ENCODE measurements around the gene ALG11. TPM values are rescaled to one million over a fixed set of nuclear protein-coding genes. Genes with fewer than 3 reads are reported as not detected.
"Not testable (repeated sequence)": the region's sequence is repeated elsewhere in the genome, so short reads cannot be mapped to it uniquely, and the experiment has no call there.

The ALG11 gene
- total RNA-seq, 1 donor from 2014 or later = 45.5 TPM

DNA sequence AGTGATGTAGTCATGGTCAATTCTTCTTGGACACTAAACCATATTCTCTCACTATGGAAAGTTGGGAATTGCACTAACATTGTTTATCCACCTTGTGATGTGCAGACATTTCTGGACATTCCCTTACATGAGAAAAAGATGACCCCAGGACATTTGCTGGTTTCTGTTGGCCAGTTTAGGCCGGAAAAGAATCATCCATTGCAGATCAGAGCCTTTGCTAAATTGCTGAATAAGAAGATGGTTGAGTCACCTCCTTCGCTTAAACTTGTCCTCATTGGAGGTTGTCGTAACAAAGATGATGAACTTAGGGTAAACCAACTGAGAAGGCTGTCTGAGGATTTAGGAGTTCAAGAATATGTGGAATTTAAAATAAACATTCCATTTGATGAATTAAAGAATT lies 12.3 kb downstream of the ALG11 start, which contains the start of gene UTP14C:
UTP14C (plus strand) TSS at position 211 of the 400 bp plus-strand sequence. CDS start 4,114 bp downstream, outside the sequence.
- no peak within 1 kb of the TSS for H3K27ac Mint-ChIP-seq
- H3K4me1 Mint-ChIP-seq (ENCODE audit: unreplicated experiment) = no peaks in the 10 kb centered on the region
- DNase-seq (ENCODE audit: extremely low spot score, unreplicated experiment) = no peak
- peaks cover 76% of the 10 kb centered on the region for H3K36me3 Mint-ChIP-seq
- no peaks in the 10 kb centered on the region for H3K27me3 Mint-ChIP-seq
- peaks cover 16% of the 10 kb centered on the region for H3K9me3 Mint-ChIP-seq
- TF ChIP-seq, protein P1, sequence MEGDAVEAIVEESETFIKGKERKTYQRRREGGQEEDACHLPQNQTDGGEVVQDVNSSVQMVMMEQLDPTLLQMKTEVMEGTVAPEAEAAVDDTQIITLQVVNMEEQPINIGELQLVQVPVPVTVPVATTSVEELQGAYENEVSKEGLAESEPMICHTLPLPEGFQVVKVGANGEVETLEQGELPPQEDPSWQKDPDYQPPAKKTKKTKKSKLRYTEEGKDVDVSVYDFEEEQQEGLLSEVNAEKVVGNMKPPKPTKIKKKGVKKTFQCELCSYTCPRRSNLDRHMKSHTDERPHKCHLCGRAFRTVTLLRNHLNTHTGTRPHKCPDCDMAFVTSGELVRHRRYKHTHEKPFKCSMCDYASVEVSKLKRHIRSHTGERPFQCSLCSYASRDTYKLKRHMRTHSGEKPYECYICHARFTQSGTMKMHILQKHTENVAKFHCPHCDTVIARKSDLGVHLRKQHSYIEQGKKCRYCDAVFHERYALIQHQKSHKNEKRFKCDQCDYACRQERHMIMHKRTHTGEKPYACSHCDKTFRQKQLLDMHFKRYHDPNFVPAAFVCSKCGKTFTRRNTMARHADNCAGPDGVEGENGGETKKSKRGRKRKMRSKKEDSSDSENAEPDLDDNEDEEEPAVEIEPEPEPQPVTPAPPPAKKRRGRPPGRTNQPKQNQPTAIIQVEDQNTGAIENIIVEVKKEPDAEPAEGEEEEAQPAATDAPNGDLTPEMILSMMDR (conservative IDR thresholded peaks at IDR 0.05) = no peak
- H3K4me3 Mint-ChIP-seq = no peak within 1 kb of the TSS

DNA sequence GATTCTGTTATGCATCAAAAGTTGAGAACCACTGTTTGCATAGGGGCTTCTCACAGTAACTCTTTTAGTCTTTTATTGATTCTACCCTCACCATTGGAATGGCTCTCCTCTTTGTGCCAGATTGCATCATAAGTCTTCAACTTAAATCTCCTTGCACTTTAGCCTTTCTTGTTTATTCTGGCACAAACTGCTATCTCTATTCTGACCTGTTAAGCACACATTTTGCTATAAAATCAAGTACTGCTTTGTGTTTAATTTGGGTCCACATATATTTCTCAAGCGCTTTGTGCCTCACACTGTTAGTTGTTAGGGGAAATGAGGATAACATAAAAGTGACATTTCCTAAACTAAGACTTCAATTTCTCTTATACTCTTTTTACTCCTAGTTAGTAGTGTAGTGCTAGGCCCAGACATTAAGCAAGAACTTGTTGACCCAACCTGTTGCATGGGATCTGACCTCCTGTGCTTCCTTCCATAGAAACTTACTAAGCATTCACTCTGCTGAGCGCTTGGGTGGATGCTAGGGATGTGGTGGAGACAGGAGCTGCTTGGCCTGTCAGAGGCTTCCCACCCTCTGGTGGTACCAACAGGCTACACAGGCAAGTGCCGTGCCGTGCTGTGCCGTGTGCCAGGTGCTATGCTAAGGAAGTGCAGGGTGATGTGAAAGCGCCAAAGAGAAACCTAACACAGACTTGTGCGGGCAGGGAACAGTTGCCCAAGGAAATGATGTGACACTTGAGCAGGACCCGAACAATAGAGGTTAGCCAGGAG lies 13.5 kb downstream of the ALG11 start:
- no peak for DNase-seq (ENCODE audit: extremely low spot score, unreplicated experiment)
- H3K27ac Mint-ChIP-seq = no peak overlapping the region
- H3K9me3 Mint-ChIP-seq = peaks cover 16% of the 10 kb centered on the region

DNA sequence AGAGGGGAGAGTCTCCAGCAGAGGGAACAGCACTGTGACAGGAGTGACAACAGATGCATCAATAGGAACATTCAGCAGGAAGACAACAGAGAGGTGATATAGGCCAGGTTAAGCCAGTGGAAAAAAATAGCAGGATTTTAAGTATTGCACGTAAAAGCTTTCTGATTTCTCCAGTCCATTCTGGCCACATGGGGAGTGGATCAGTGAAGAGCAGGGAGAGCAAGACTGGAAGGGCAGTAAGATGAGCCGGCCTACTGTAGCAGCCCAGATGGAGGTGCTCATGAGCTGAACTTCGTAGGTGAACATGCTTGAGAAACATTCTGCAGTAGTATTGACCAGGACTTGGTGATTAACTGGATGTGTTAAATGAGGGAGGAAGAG lies 14.0 kb downstream of the ALG11 start:
- no peak for DNase-seq (ENCODE audit: extremely low spot score, unreplicated experiment)
- Mint-ChIP-seq H3K27me3 (no peaks in the 10 kb centered on the region), H3K4me3 (no peak overlapping the region), H3K4me1 (ENCODE audit: unreplicated experiment) (no peaks in the 10 kb centered on the region), H3K9me3 (peaks cover 16% of the 10 kb centered on the region), H3K36me3 (peaks cover 75% of the 10 kb centered on the region), H3K27ac (no peak overlapping the region)
- TF ChIP-seq, protein P1 (conservative IDR thresholded peaks at IDR 0.05) = no peak

More for the DNA sequence above, 13.5 kb downstream of the ALG11 start:
- TF ChIP-seq, protein P1 (conservative IDR thresholded peaks at IDR 0.05) = no peak
- no peaks in the 10 kb centered on the region for H3K27me3 Mint-ChIP-seq
- peaks cover 80% of the 10 kb centered on the region for H3K36me3 Mint-ChIP-seq
- no peak overlapping the region for H3K4me3 Mint-ChIP-seq
- no peaks in the 10 kb centered on the region for H3K4me1 Mint-ChIP-seq (ENCODE audit: unreplicated experiment)

DNA sequence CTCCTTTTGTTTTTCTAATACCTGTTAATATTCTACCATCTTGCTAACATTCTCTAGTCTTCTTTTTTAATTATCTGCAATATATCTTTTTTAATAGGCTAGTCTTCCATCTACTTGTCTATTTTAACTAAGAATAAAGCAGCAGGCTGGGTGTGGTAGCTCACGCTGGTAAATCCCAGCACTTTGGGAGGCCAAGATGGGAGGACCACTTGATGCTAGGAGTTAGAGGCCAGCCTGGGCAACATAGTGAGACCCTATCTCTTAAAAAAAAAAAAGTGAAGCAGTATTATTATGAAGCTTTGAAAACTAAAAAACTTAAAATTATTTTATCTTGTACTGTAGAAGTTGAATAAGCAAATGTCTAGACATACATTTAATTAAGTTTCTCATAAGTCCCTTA lies 15.6 kb downstream of the ALG11 start:
- Mint-ChIP-seq H3K4me1 (ENCODE audit: unreplicated experiment) (no peaks in the 10 kb centered on the region), H3K36me3 (peaks cover 69% of the 10 kb centered on the region), H3K27me3 (no peaks in the 10 kb centered on the region), H3K27ac (no peak overlapping the region), H3K9me3 (peaks cover 16% of the 10 kb centered on the region), H3K4me3 (no peak overlapping the region)
- TF ChIP-seq, protein P1 (conservative IDR thresholded peaks at IDR 0.05) = no peak
- no peak for DNase-seq (ENCODE audit: extremely low spot score, unreplicated experiment)

DNA sequence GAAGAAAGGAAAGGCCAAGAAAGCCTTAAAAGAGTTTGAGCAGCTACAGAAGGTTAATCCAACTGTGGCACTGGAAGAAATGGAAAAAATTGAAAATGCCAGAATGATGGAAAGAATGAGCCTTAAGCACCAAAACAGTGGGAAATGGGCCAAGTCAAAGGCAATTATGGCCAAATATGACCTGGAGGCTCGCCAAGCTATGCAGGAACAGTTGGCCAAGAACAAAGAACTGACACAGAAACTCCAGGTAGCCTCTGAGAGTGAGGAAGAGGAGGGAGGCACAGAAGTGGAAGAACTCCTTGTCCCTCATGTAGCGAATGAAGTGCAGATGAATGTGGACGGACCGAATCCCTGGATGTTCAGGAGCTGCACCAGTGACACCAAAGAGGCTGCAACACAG lies 17.4 kb downstream of the ALG11 start:
- Mint-ChIP-seq H3K27me3 (no peaks in the 10 kb centered on the region), H3K27ac (no peak overlapping the region), H3K4me1 (ENCODE audit: unreplicated experiment) (no peaks in the 10 kb centered on the region), H3K9me3 (peaks cover 16% of the 10 kb centered on the region), H3K4me3 (no peak overlapping the region), H3K36me3 (peaks cover 66% of the 10 kb centered on the region)
- TF ChIP-seq, protein P1 (conservative IDR thresholded peaks at IDR 0.05) = no peak
- DNase-seq (ENCODE audit: extremely low spot score, unreplicated experiment) = no peak

DNA sequence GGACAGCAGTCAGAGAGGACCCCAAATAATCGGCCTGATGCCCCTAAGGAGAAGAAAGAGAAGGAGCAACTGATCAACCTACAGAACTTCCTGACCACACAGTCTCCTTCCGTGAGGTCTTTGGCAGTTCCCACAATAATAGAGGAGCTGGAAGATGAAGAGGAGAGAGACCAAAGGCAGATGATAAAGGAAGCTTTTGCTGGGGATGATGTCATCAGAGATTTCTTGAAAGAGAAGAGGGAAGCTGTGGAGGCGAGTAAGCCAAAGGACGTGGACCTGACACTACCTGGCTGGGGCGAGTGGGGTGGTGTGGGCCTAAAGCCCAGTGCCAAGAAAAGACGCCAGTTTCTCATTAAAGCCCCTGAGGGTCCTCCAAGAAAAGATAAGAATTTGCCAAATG lies 18.2 kb downstream of the ALG11 start:
- H3K4me1 Mint-ChIP-seq (ENCODE audit: unreplicated experiment); H3K27me3 Mint-ChIP-seq; DNase-seq (ENCODE audit: extremely low spot score, unreplicated experiment); H3K4me3 Mint-ChIP-seq; H3K27ac Mint-ChIP-seq: not testable (repeated sequence)
- Mint-ChIP-seq H3K9me3 (peaks cover 15% of the 10 kb centered on the region), H3K36me3 (peaks cover 58% of the 10 kb centered on the region)

Measured in type B pancreatic cell (in vitro differentiated cells).